Glomerular endothelial cell (primary cell): Measurements from ENCODE around the gene PPM1E. TPM values are rescaled to one million over a fixed set of nuclear protein-coding genes. Genes with fewer than 3 reads are reported as not detected.
"Not testable (repeated sequence)": the region's sequence is repeated elsewhere in the genome, so short reads cannot be mapped to it uniquely, and the experiment has no call there.

Experiments used
- DNase-seq: peaks from one replicate; pipeline ENCODE4 v3.0.0-alpha.2; 2011; ENCODE audit warnings: low read depth, low spot score; ENCODE audit errors: extremely low read depth
- total RNA-seq: library from RNA; depleted of rRNA; stranded (reverse); fragments of >200 nt; gene quantifications from 2 replicates; pipeline ENCODE4 v1.2.3, GENCODE V29; 2015

The PPM1E gene
- total RNA-seq, 1 donor from 2014 or later, result not detected

- not testable (repeated sequence) for DNase-seq
Observed at GRCh38 chr17:58778482-58778881, 22.8 kb downstream of the PPM1E start.

- no peak for DNase-seq
Observed at GRCh38 chr17:58779446-58779845, 23.8 kb downstream of the PPM1E start.

GRCh38 chr17:58783380-58783779, 27.7 kb downstream of the PPM1E start:
- no peak for DNase-seq

GRCh38 chr17:58785097-58785496, 29.4 kb downstream of the PPM1E start:
- no peak for DNase-seq

- no peak for DNase-seq
Observed at GRCh38 chr17:58786586-58787295, 31.1 kb downstream of the PPM1E start.

- DNase-seq, result no peak
Observed at GRCh38 chr17:58788199-58788598, 32.5 kb downstream of the PPM1E start.

GRCh38 chr17:58789160-58789559, 33.5 kb downstream of the PPM1E start:
- DNase-seq, result no peak

- DNase-seq, result no peak
Observed at GRCh38 chr17:58789831-58790230, 34.2 kb downstream of the PPM1E start.

GRCh38 chr17:58794508-58794907, 38.9 kb downstream of the PPM1E start:
- DNase-seq, result not testable (repeated sequence)

- DNase-seq, result no peak
Observed at GRCh38 chr17:58802188-58802587, 46.5 kb downstream of the PPM1E start.

- no peak for DNase-seq
Observed at GRCh38 chr17:58806046-58806445, 50.4 kb downstream of the PPM1E start.

- no peak for DNase-seq
Observed at GRCh38 chr17:58808609-58809563, 53.2 kb downstream of the PPM1E start.

- DNase-seq, result no peak
Observed at GRCh38 chr17:58809564-58809936, 53.9 kb downstream of the PPM1E start.

- no peak for DNase-seq
Observed at GRCh38 chr17:58811290-58811689, 55.6 kb downstream of the PPM1E start.

GRCh38 chr17:58813712-58814111, 58.1 kb downstream of the PPM1E start:
- DNase-seq, result no peak

GRCh38 chr17:58818654-58819053, 63.0 kb downstream of the PPM1E start:
- no peak for DNase-seq

GRCh38 chr17:58822148-58823050, 66.7 kb downstream of the PPM1E start:
- DNase-seq, result no peak

GRCh38 chr17:58823051-58823525, 67.4 kb downstream of the PPM1E start:
- no peak for DNase-seq

- no peak for DNase-seq
Observed at GRCh38 chr17:58829172-58829637, 73.6 kb downstream of the PPM1E start.

GRCh38 chr17:58831780-58832179, 76.1 kb downstream of the PPM1E start:
- no peak for DNase-seq

GRCh38 chr17:58832514-58832913, 76.9 kb downstream of the PPM1E start:
- DNase-seq, result no peak
